ENCODE data around the gene PARP4. TPM values are rescaled to one million over a fixed set of nuclear protein-coding genes. Genes with fewer than 3 reads are reported as not detected.

Gene PARP4
- total RNA-seq, 1 experiment from 2014 or later, result 76.0 TPM

DNA sequence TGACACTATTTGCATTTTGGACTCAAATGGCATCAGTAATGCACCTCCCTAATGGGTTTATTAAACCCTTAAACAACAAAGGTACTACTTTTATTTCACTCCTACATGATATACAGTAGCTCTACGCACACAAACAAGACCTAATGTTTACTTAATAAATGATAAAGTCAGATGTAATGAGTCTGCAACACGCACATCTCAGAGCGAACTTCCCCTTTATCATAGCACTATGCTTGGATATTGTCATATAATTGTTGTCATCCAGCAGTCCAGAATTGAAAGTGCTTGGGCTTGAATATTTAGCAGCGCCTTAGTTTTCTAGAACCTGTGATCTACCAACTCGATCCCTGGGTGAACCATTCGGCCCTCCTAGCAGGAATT lies 772 bp downstream of the PARP4 start:
- ChIA-PET CTCF (no interaction called here), POLR2A (interaction anchor here (1.7 kb wide), 1 partner anchor 8 kb away, joined by 11 read pairs; no protein-coding TSS in a partner anchor), RAD21 (ENCODE audit: low non-redundant PET in 1 of 2, low total read pairs in 2 of 2, uncharacterized antibody in 2 of 2, unreplicated experiment in 2 of 2) (no interaction called here)
- no peak for TF ChIP-seq YY1 (IDR thresholded peaks at IDR 0.05; ENCODE audit: extremely low read depth, insufficient replicate concordance, low read depth, low read length)
- TF ChIP-seq ELF1 (IDR thresholded peaks at IDR 0.05; ENCODE audit: borderline replicate concordance, low read depth), result no peak
- TF ChIP-seq JUND (IDR thresholded peaks at IDR 0.05), result no peak
- TF ChIP-seq SP1 (IDR thresholded peaks at IDR 0.05; ENCODE audit: low read depth), result no peak
- TF ChIP-seq TCF7L2 (IDR thresholded peaks at IDR 0.05; ENCODE audit: borderline replicate concordance, extremely low read depth, insufficient read depth, insufficient read length), result no peak
- no peak for TF ChIP-seq CEBPB (IDR thresholded peaks at IDR 0.05; ENCODE audit: low read depth)
- TF ChIP-seq CBX3 (IDR thresholded peaks at IDR 0.05; ENCODE audit: low read depth), result no peak; the same call in 1 of the 2 replicates
- TF ChIP-seq, protein P1, sequence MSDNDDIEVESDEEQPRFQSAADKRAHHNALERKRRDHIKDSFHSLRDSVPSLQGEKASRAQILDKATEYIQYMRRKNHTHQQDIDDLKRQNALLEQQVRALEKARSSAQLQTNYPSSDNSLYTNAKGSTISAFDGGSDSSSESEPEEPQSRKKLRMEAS (IDR thresholded peaks at IDR 0.05), result no peak
- no peak for TF ChIP-seq SIN3A (IDR thresholded peaks at IDR 0.05; ENCODE audit: low read depth)
- no peak for TF ChIP-seq RAD21 (IDR thresholded peaks at IDR 0.05; ENCODE audit: low read depth)
- no peak for TF ChIP-seq FOSL1 (IDR thresholded peaks at IDR 0.05; ENCODE audit: low read depth)
- TF ChIP-seq, protein P2, sequence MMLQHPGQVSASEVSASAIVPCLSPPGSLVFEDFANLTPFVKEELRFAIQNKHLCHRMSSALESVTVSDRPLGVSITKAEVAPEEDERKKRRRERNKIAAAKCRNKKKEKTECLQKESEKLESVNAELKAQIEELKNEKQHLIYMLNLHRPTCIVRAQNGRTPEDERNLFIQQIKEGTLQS (IDR thresholded peaks at IDR 0.05), result no peak
- TF ChIP-seq ZFX (IDR thresholded peaks at IDR 0.05), result no peak
- TF ChIP-seq EGR1 (IDR thresholded peaks at IDR 0.05; ENCODE audit: low read depth), result no peak
- TF ChIP-seq POLR2A (IDR thresholded peaks at IDR 0.05; ENCODE audit: borderline replicate concordance, extremely low read depth, insufficient read depth, insufficient read length), result no peak
- no peak for TF ChIP-seq ZNF274 (IDR thresholded peaks at IDR 0.05; ENCODE audit: low read depth, low read length)
- no peak for TF ChIP-seq EZH2phosphoT487 (IDR thresholded peaks at IDR 0.05; ENCODE audit: borderline replicate concordance)
- TF ChIP-seq, protein P3, sequence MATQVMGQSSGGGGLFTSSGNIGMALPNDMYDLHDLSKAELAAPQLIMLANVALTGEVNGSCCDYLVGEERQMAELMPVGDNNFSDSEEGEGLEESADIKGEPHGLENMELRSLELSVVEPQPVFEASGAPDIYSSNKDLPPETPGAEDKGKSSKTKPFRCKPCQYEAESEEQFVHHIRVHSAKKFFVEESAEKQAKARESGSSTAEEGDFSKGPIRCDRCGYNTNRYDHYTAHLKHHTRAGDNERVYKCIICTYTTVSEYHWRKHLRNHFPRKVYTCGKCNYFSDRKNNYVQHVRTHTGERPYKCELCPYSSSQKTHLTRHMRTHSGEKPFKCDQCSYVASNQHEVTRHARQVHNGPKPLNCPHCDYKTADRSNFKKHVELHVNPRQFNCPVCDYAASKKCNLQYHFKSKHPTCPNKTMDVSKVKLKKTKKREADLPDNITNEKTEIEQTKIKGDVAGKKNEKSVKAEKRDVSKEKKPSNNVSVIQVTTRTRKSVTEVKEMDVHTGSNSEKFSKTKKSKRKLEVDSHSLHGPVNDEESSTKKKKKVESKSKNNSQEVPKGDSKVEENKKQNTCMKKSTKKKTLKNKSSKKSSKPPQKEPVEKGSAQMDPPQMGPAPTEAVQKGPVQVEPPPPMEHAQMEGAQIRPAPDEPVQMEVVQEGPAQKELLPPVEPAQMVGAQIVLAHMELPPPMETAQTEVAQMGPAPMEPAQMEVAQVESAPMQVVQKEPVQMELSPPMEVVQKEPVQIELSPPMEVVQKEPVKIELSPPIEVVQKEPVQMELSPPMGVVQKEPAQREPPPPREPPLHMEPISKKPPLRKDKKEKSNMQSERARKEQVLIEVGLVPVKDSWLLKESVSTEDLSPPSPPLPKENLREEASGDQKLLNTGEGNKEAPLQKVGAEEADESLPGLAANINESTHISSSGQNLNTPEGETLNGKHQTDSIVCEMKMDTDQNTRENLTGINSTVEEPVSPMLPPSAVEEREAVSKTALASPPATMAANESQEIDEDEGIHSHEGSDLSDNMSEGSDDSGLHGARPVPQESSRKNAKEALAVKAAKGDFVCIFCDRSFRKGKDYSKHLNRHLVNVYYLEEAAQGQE (IDR thresholded peaks at IDR 0.05; ENCODE audit: low read depth), result no peak
- no peak for TF ChIP-seq SRF (IDR thresholded peaks at IDR 0.05; ENCODE audit: low read depth)
- TF ChIP-seq POLR2AphosphoS5 (IDR thresholded peaks at IDR 0.05; ENCODE audit: low read depth, low read length), result no peak
- ATAC-seq, result peak; percentile 23
- no peaks in the 10 kb centered on the region for H4K20me1 ChIP-seq (ENCODE audit: insufficient read depth)
- peak overlapping the region; percentile 87 for H3K9ac ChIP-seq (ENCODE audit: low read length)
- intact Hi-C loops (cut with micrococcal nuclease), result no loop called here
- H3K9me3 ChIP-seq (ENCODE audit: control insufficient read depth in 1 of 2, insufficient read depth in 1 of 2, low read depth in 1 of 2, low read length in 2 of 2), result no peaks in the 10 kb centered on the region
- no peak for DNase-seq (ENCODE audit: low read depth, low spot score)
- H3K9me2 ChIP-seq (ENCODE audit: insufficient read depth), result no peaks in the 10 kb centered on the region
- H3K36me3 ChIP-seq (ENCODE audit: control insufficient read depth in 1 of 2, insufficient read depth in 2 of 2, low read length in 2 of 2), result peaks cover 0 to 4% of the 10 kb centered on the region in 2 experiments; a peak in 1 of 4 replicates
- H3K79me2 ChIP-seq (ENCODE audit: insufficient read depth, low read length), result peaks cover 56% of the 10 kb centered on the region
- H3K4me3 ChIP-seq (replicated peaks in 1 of 2; ENCODE audit: low read depth in 1 of 2, low read length in 2 of 2), result peak overlapping the region; percentile 68 to 87
- H3K27me3 ChIP-seq (ENCODE audit: insufficient read depth, low read length), result no peaks in the 10 kb centered on the region
- H3K27ac ChIP-seq (ENCODE audit: low read depth, low read length), result peak overlapping the region; percentile 97
- peaks cover 17 to 27% of the 10 kb centered on the region in 2 experiments for H3K4me1 ChIP-seq (ENCODE audit: control insufficient read depth in 1 of 2, insufficient read depth in 2 of 2, low read length in 2 of 2)
- H3K4me2 ChIP-seq (ENCODE audit: low read length), result peak overlapping the region; percentile 77
- BruUV-seq (replicated peaks), result no TSS peak
- no peak overlapping the region for H2AFZ ChIP-seq (ENCODE audit: low read depth, low read length, poor library complexity, severe bottlenecking)

All from HCT116 (cell line).